Measurements from ENCODE around the gene SH3PXD2A. TPM values are rescaled to one million over a fixed set of nuclear protein-coding genes. Genes with fewer than 3 reads are reported as not detected.

Gene SH3PXD2A
- total RNA-seq, 1 donor from 2014 or later: 17.3 TPM

GRCh38 chr10:103696094-103696410 lies 159.3 kb downstream of the SH3PXD2A start:
- Histone ChIP-seq H2AFZ (ENCODE audit: low read depth, low read length) (peak overlapping the region; percentile 72), H3K27ac (ENCODE audit: low read depth, low read length) (peak overlapping the region; percentile 78), H3K36me3 (ENCODE audit: insufficient read depth, low read length) (no peaks in the 10 kb centered on the region), H3K4me1 (ENCODE audit: insufficient read depth, low read length) (peaks cover 35% of the 10 kb centered on the region), H4K20me1 (ENCODE audit: insufficient read depth, low read length) (peaks cover 8% of the 10 kb centered on the region), H3K9me3 (ENCODE audit: insufficient read depth, low read depth, low read length) (no peaks in the 10 kb centered on the region), H3K27me3 (ENCODE audit: insufficient read depth, low read length) (peaks cover 2% of the 10 kb centered on the region), H3K79me2 (ENCODE audit: insufficient read depth, low read length) (peaks cover 3% of the 10 kb centered on the region), H3K4me3 (ENCODE audit: insufficient read depth, low read depth, low read length) (no peak overlapping the region), H3K9ac (ENCODE audit: low read length) (peak overlapping the region; percentile 72), H3K4me2 (ENCODE audit: low read length) (peak overlapping the region; percentile 76)
- Mint-ChIP-seq H3K27me3 (ENCODE audit: low read depth, unreplicated experiment) (peaks cover 15% of the 10 kb centered on the region), H3K4me1 (ENCODE audit: low read depth, unreplicated experiment) (peaks cover 28% of the 10 kb centered on the region), H3K27ac (ENCODE audit: unreplicated experiment) (peak overlapping the region; percentile 89), H3K9me3 (ENCODE audit: unreplicated experiment) (no peaks in the 10 kb centered on the region), H3K36me3 (ENCODE audit: low read depth, unreplicated experiment) (no peaks in the 10 kb centered on the region), H3K4me3 (ENCODE audit: unreplicated experiment) (no peak overlapping the region)
- TF ChIP-seq CTCF (IDR thresholded peaks at IDR 0.05; ENCODE audit: insufficient read depth, low read depth, low read length) (no peak), EZH2 (IDR thresholded peaks at IDR 0.05; ENCODE audit: insufficient read depth, low read length) (no peak)
- DNase-seq (ENCODE audit: low read depth) (no peak), FAIRE-seq (no peak)

GRCh38 chr10:103695584-103696005 lies 159.8 kb downstream of the SH3PXD2A start:
- Mint-ChIP-seq H3K27ac (ENCODE audit: unreplicated experiment) (peak overlapping the region; percentile 89), H3K4me3 (ENCODE audit: unreplicated experiment) (no peak overlapping the region), H3K9me3 (ENCODE audit: unreplicated experiment) (no peaks in the 10 kb centered on the region), H3K36me3 (ENCODE audit: low read depth, unreplicated experiment) (no peaks in the 10 kb centered on the region), H3K27me3 (ENCODE audit: low read depth, unreplicated experiment) (peaks cover 15% of the 10 kb centered on the region), H3K4me1 (ENCODE audit: low read depth, unreplicated experiment) (peaks cover 28% of the 10 kb centered on the region)
- Histone ChIP-seq H3K9me3 (ENCODE audit: insufficient read depth, low read depth, low read length) (no peaks in the 10 kb centered on the region), H3K79me2 (ENCODE audit: insufficient read depth, low read length) (peaks cover 3% of the 10 kb centered on the region), H3K9ac (ENCODE audit: low read length) (peak overlapping the region; percentile 72), H3K27ac (ENCODE audit: low read depth, low read length) (peak overlapping the region; percentile 78), H3K4me3 (ENCODE audit: insufficient read depth, low read depth, low read length) (no peak overlapping the region), H3K4me1 (ENCODE audit: insufficient read depth, low read length) (peaks cover 35% of the 10 kb centered on the region), H4K20me1 (ENCODE audit: insufficient read depth, low read length) (peaks cover 8% of the 10 kb centered on the region), H3K27me3 (ENCODE audit: insufficient read depth, low read length) (peaks cover 2% of the 10 kb centered on the region), H3K4me2 (ENCODE audit: low read length) (peak overlapping the region; percentile 76), H2AFZ (ENCODE audit: low read depth, low read length) (peak overlapping the region; percentile 72), H3K36me3 (ENCODE audit: insufficient read depth, low read length) (no peaks in the 10 kb centered on the region)
- FAIRE-seq (no peak), DNase-seq (ENCODE audit: low read depth) (no peak)
- TF ChIP-seq EZH2 (IDR thresholded peaks at IDR 0.05; ENCODE audit: insufficient read depth, low read length) (no peak), CTCF (IDR thresholded peaks at IDR 0.05; ENCODE audit: insufficient read depth, low read depth, low read length) (no peak)

GRCh38 chr10:103693812-103694205 lies 161.6 kb downstream of the SH3PXD2A start:
- Histone ChIP-seq H3K27me3 (ENCODE audit: insufficient read depth, low read length) (peaks cover 2% of the 10 kb centered on the region), H3K79me2 (ENCODE audit: insufficient read depth, low read length) (peaks cover 3% of the 10 kb centered on the region), H3K4me2 (ENCODE audit: low read length) (peak overlapping the region; percentile 89), H3K27ac (ENCODE audit: low read depth, low read length) (no peak overlapping the region), H3K4me3 (ENCODE audit: insufficient read depth, low read depth, low read length) (no peak overlapping the region), H3K9ac (ENCODE audit: low read length) (peak overlapping the region; percentile 58), H4K20me1 (ENCODE audit: insufficient read depth, low read length) (peaks cover 11% of the 10 kb centered on the region), H3K36me3 (ENCODE audit: insufficient read depth, low read length) (no peaks in the 10 kb centered on the region), H3K4me1 (ENCODE audit: insufficient read depth, low read length) (peaks cover 35% of the 10 kb centered on the region), H3K9me3 (ENCODE audit: insufficient read depth, low read depth, low read length) (no peaks in the 10 kb centered on the region), H2AFZ (ENCODE audit: low read depth, low read length) (no peak overlapping the region)
- TF ChIP-seq EZH2 (IDR thresholded peaks at IDR 0.05; ENCODE audit: insufficient read depth, low read length): no peak
- no peak for TF ChIP-seq CTCF (IDR thresholded peaks at IDR 0.05; ENCODE audit: insufficient read depth, low read depth, low read length)
- Mint-ChIP-seq H3K27ac (ENCODE audit: unreplicated experiment) (peak overlapping the region; percentile 34), H3K36me3 (ENCODE audit: low read depth, unreplicated experiment) (peaks cover 2% of the 10 kb centered on the region), H3K4me3 (ENCODE audit: unreplicated experiment) (peak overlapping the region; percentile 83), H3K9me3 (ENCODE audit: unreplicated experiment) (no peaks in the 10 kb centered on the region), H3K27me3 (ENCODE audit: low read depth, unreplicated experiment) (peaks cover 16% of the 10 kb centered on the region), H3K4me1 (ENCODE audit: low read depth, unreplicated experiment) (peaks cover 25% of the 10 kb centered on the region)
- no peak for FAIRE-seq
- no peak for DNase-seq (ENCODE audit: low read depth)
